GM18858 (cell line): ENCODE data around the gene ASPSCR1.

Source experiments
- ATAC-seq: cut with Tn5 transposase; IDR thresholded peaks from one replicate; pipeline ENCODE4 v1.9.1; 2021; ENCODE audit not compliant: unreplicated experiment

ASPSCR1 gene

GRCh38 chr17:81977211-81977808 lies at the start of gene ASPSCR1:
ASPSCR1 (plus strand) TSS chr17:81977629; CDS start chr17:81977647, 18 bp downstream.
- peak; percentile 66 for ATAC-seq

GRCh38 chr17:81927653-81928543 lies 49.5 kb upstream of the ASPSCR1 start, which contains the start of gene MAFG:
MAFG (minus strand) TSS chr17:81927735; CDS start chr17:81923185, 4,550 bp downstream.
- peak; percentile 73 for ATAC-seq

GRCh38 chr17:81928544-81929252 lies 48.7 kb upstream of the ASPSCR1 start:
- no peak for ATAC-seq

GRCh38 chr17:81929253-81930141 lies 47.9 kb upstream of the ASPSCR1 start:
- no peak for ATAC-seq

- no peak for ATAC-seq
These were observed 47.0 kb upstream of the ASPSCR1 start for GRCh38 chr17:81930142-81931125.

- no peak for ATAC-seq
These were observed 46.3 kb upstream of the ASPSCR1 start for GRCh38 chr17:81931189-81931556.

- ATAC-seq: no peak
These were observed 45.7 kb upstream of the ASPSCR1 start for GRCh38 chr17:81931557-81932332.

GRCh38 chr17:81932333-81932983 lies 45.0 kb upstream of the ASPSCR1 start:
- no peak for ATAC-seq

- no peak for ATAC-seq
These were observed 44.2 kb upstream of the ASPSCR1 start for GRCh38 chr17:81933178-81933699.

GRCh38 chr17:81934098-81934757 lies 43.2 kb upstream of the ASPSCR1 start:
- ATAC-seq: no peak

- no peak for ATAC-seq
These were observed 42.4 kb upstream of the ASPSCR1 start for GRCh38 chr17:81934850-81935708.

GRCh38 chr17:81935709-81936084 lies 41.7 kb upstream of the ASPSCR1 start:
- no peak for ATAC-seq

- no peak for ATAC-seq
These were observed 38.2 kb upstream of the ASPSCR1 start for GRCh38 chr17:81939218-81939617.

- no peak for ATAC-seq
These were observed 37.5 kb upstream of the ASPSCR1 start for GRCh38 chr17:81939881-81940385.

- ATAC-seq: no peak
These were observed 36.6 kb upstream of the ASPSCR1 start for GRCh38 chr17:81940538-81941483.
